Stimulated activated CD4-positive, alpha-beta T cell treated with anti-CD3 and anti-CD28 coated beads, TNF-alpha, amount 100 ng/mL, for 1 hour (primary cell): ENCODE measurements around the gene KCNQ1.

Source experiments
- DNase-seq, 3 donors: peaks; one replicate each; pipeline ENCODE4 v3.0.0-alpha.2; 2020; ENCODE audit warnings: low read depth in 3 of 3, low spot score in 1 of 3

The KCNQ1 gene

GRCh38 chr11:2423157-2424025 lies 21.4 kb upstream of the KCNQ1 start:
- DNase-seq, result no peak

GRCh38 chr11:2424811-2425495 lies 19.9 kb upstream of the KCNQ1 start:
- DNase-seq, result no peak

- DNase-seq, result no peak
Measured at GRCh38 chr11:2425506-2425905, 19.3 kb upstream of the KCNQ1 start.

GRCh38 chr11:2426221-2426620 lies 18.6 kb upstream of the KCNQ1 start:
- no peak for DNase-seq

GRCh38 chr11:2426826-2427521 lies 17.8 kb upstream of the KCNQ1 start:
- no peak for DNase-seq

- no peak for DNase-seq
Measured at GRCh38 chr11:2427721-2428321, 17.0 kb upstream of the KCNQ1 start.

- DNase-seq, result peak; percentile 71 to 84 (median 77)
Measured at GRCh38 chr11:2428322-2428795, 16.4 kb upstream of the KCNQ1 start.

- DNase-seq, result no peak
Measured at GRCh38 chr11:2431395-2431794, 13.4 kb upstream of the KCNQ1 start.

GRCh38 chr11:2432171-2432621 lies 12.6 kb upstream of the KCNQ1 start:
- DNase-seq, result no peak

GRCh38 chr11:2432628-2433071 lies 12.2 kb upstream of the KCNQ1 start:
- DNase-seq, result no peak

GRCh38 chr11:2433106-2433925 lies 11.5 kb upstream of the KCNQ1 start:
- DNase-seq, result no peak

- DNase-seq, result no peak
Measured at GRCh38 chr11:2434008-2434407, 10.8 kb upstream of the KCNQ1 start.

- no peak for DNase-seq
Measured at GRCh38 chr11:2434506-2435255, 10.1 kb upstream of the KCNQ1 start.

GRCh38 chr11:2435288-2436012 lies 9.4 kb upstream of the KCNQ1 start:
- no peak for DNase-seq

- no peak for DNase-seq
Measured at GRCh38 chr11:2436013-2436520, 8.7 kb upstream of the KCNQ1 start.

- DNase-seq, result no peak
Measured at GRCh38 chr11:2436521-2437031, 8.2 kb upstream of the KCNQ1 start.

- no peak for DNase-seq
Measured at GRCh38 chr11:2437516-2437915, 7.3 kb upstream of the KCNQ1 start.

- no peak for DNase-seq
Measured at GRCh38 chr11:2439820-2440219, 5.0 kb upstream of the KCNQ1 start.

- no peak for DNase-seq
Measured at GRCh38 chr11:2440646-2441045, 4.2 kb upstream of the KCNQ1 start.
